Epithelial cell of proximal tubule (primary cell): ENCODE measurements around the gene NFASC. TPM values are rescaled to one million over a fixed set of nuclear protein-coding genes. Genes with fewer than 3 reads are reported as not detected.

Experiments used
- DNase-seq: peaks from one replicate; pipeline ENCODE4 v3.0.0-alpha.2; 2011; ENCODE audit warnings: low read depth
- H3K4me3 ChIP-seq: 2 replicates; pipeline ENCODE4 v1.5.1; 2011; ENCODE audit warnings: low read depth, mild to moderate bottlenecking, low read length
- total RNA-seq: library from RNA; depleted of rRNA; stranded (reverse); fragments of >200 nt; gene quantifications from 2 replicates; pipeline ENCODE4 v1.2.3, GENCODE V29; 2015
- TF ChIP-seq, protein P1 (sequence below): conservative IDR thresholded peaks from 2 replicates; pipeline ENCODE4 v1.5.1; 2012; ENCODE audit warnings: low read depth, mild to moderate bottlenecking, low read length

NFASC gene
- total RNA-seq, 1 donor from 2014 or later: 0.29 TPM

DNA sequence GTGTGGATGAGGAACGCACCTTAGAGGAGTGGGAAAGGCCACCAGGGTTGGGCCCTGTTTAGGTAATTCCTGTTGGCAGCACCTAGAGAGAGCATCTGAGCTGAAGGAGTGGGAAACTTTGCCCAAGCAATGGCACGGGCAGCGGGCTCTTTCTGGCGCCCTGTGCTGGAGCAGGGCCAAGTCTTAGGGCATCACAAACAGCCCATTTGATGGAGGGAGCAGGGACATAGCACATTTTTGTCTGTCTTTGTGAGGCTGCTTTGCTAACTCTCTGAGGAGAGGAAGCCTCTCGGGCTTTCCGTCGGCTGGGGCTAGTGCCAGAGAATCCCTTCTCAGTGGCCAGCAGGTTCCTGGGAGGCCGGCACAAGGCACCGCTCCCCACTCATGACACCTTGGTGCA, 149.8 kb downstream of the NFASC start:
- no peak overlapping the region for H3K4me3 ChIP-seq
- no peak for DNase-seq
- TF ChIP-seq, protein P1, sequence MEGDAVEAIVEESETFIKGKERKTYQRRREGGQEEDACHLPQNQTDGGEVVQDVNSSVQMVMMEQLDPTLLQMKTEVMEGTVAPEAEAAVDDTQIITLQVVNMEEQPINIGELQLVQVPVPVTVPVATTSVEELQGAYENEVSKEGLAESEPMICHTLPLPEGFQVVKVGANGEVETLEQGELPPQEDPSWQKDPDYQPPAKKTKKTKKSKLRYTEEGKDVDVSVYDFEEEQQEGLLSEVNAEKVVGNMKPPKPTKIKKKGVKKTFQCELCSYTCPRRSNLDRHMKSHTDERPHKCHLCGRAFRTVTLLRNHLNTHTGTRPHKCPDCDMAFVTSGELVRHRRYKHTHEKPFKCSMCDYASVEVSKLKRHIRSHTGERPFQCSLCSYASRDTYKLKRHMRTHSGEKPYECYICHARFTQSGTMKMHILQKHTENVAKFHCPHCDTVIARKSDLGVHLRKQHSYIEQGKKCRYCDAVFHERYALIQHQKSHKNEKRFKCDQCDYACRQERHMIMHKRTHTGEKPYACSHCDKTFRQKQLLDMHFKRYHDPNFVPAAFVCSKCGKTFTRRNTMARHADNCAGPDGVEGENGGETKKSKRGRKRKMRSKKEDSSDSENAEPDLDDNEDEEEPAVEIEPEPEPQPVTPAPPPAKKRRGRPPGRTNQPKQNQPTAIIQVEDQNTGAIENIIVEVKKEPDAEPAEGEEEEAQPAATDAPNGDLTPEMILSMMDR: no peak

DNA sequence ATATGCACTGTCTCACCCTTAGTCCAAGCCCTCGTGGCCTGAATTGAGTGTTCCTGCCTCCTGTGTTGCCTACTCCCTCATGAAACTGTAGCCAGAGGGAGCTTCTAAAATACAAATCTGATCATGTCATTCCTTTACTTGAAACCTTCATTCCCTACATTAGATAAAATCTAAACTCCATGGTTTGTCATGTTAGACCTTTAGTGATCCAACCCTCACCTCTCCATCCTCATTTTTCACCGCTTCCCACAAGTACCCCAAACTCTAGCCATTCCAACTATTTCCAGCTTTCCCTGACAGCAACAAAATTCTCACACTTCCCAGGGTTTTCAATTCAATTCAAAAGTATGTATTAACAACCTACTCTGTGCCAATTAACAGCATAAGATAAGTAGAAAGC, 154.0 kb downstream of the NFASC start:
- no peak overlapping the region for H3K4me3 ChIP-seq
- no peak for DNase-seq
- TF ChIP-seq, protein P1: no peak

DNA sequence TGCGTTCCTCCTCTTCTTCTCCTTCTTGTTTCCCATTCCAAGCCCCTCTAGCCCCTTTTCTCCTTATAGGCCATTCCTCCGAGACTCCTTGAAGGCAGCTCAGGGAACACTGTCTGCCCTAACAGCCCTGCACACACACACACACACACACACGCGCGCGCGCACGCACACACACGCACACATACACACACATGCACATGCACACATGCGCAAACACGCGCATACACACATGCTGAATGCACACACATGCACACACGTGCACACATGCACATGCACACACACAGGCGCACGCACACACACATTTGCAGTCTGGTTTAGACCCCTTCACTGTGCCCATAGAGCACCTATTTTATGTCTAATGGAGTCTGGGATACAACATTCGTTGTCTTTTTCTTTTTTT, 154.6 kb downstream of the NFASC start:
- no peak overlapping the region for H3K4me3 ChIP-seq
- TF ChIP-seq, protein P1: no peak

DNA sequence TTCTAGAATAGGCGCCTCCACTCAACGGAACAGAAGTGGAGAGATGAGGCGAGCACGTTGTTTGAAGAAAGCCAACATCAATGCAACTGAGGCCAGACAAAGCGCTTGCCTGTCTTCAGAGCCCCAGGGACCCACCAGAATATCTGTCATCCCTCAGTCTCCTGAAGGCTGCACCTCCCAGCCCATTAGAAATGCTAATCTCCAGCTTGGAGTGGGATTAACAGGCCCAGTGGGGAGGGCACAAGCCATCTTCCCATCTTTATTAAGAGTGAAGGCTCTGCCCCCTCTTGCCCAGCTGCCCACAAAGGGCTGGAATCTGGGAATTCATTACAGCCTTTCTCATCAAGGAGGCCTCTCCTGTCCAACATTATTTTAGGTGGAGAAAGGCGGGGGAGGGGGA, 155.5 kb downstream of the NFASC start:
- no peak for DNase-seq
- H3K4me3 ChIP-seq: no peak overlapping the region
- TF ChIP-seq, protein P1: no peak

More for the DNA sequence above, 154.6 kb downstream of the NFASC start:
- no peak for DNase-seq

DNA sequence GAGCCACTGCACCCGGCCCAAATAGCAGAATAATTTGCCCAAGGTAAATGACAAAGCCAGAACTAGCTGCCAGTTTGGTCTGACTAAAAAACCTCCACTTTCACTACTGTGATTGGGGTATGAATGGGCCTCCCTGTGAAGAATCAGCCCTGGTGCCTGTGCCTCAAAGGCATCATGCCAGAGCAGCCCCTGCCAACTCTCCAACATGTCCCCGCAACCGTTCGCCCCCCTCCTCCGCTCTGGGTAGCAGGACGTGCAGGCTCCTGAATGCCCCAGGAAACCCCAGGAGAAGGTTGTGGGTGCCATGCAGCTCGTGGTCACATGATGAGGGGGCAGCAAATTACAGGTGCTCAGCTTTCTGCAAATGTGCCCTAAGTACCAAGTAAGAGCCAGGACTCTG, 157.7 kb downstream of the NFASC start:
- TF ChIP-seq, protein P1: no peak
- H3K4me3 ChIP-seq: no peak overlapping the region
- DNase-seq: no peak

DNA sequence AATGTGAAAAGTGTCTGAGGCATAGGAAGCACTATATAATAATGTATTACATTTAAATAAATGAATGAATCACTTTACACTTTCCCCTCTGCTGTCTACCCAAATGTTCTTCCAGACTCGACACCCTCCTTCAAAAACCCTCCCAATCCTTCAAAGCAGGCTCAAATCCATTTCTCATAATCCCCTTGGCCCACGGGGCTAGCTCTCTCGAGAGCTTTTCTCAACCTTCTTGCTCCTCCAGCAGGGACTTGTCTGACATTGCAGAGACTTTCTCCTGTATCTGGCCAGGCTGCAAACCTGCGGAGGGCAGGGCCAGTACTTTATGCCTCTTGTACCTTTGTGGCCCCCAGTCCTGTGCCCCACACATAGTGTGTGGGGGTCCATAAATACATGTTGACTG, 158.3 kb downstream of the NFASC start:
- DNase-seq: no peak
- TF ChIP-seq, protein P1: no peak
- H3K4me3 ChIP-seq: no peak overlapping the region

DNA sequence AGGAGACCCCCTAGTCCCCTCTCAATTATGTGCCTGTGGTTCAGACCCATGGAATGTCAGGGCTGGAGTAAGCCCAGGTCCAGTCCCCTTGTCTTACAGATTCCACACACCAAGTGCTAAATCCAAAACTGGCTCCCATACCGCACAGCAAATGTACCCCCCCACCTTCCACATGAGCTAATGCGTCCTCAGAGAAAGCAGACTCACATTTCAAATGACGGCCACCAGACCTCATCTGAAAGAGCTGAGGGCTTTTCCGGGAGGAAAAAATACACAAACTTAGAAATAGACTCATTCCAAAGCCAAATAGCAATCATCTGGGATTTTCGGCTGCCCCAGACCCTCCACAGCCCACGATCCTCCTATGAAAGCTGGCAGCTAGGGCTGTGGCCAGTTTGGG, 159.6 kb downstream of the NFASC start:
- DNase-seq: no peak
- TF ChIP-seq, protein P1: no peak
- H3K4me3 ChIP-seq: no peak overlapping the region
